PC-9 (cell line): ENCODE measurements around the gene TTC28. TPM values are rescaled to one million over a fixed set of nuclear protein-coding genes. Genes with fewer than 3 reads are reported as not detected.

ENCODE experiments used
- BruUV-seq: library from RNA; stranded (reverse); fragments of 400-500 nt; replicated peaks from 2 replicates; lab custom pipeline; 2021; lab: Mats Ljungman, UMichigan
- CTCF ChIA-PET: fragments of 300-600 bp; sonication (Branson Sonifier 250); formaldehyde crosslinking; loops from one replicate; lab custom pipeline; 2022; ENCODE audit warnings: antibody characterized with exemption; lab: Charles Lee
- POLR2A ChIA-PET: fragments of 300-600 bp; sonication (Branson Sonifier 250); formaldehyde crosslinking; loops from one replicate; lab custom pipeline; 2022; ENCODE audit warnings: antibody characterized with exemption; ENCODE audit not compliant: unreplicated experiment; lab: Charles Lee
- DNase-seq, 2 experiments: peaks; one replicate each; pipeline versions ENCODE4 v3.0.0 to v3.0.0-alpha.2; 2015 to 2022; ENCODE audit warnings: mixed read lengths in 1 of 2
- H2AFZ ChIP-seq: fragments of 200-600 bp; sonication (generic); 2 replicates; pipeline ENCODE4 v1.8.1; 2017; ENCODE audit warnings: antibody characterized with exemption
- H3F3A ChIP-seq: fragments of 200-600 bp; sonication (generic); 2 replicates; pipeline ENCODE4 v1.8.1; 2017; ENCODE audit warnings: antibody characterized with exemption, mild to moderate bottlenecking, low read depth; ENCODE audit not compliant: insufficient read depth
- H3K27ac ChIP-seq: fragments of 200-600 bp; sonication (generic); 2 replicates; pipeline ENCODE4 v1.6.1; 2016; ENCODE audit warnings: mixed run types
- H3K27me3 ChIP-seq: fragments of 200-600 bp; sonication (generic); 2 replicates; pipeline ENCODE4 v1.6.1; 2016; ENCODE audit warnings: low read depth, mixed run types; ENCODE audit not compliant: insufficient read depth
- H3K36me3 ChIP-seq: fragments of 200-600 bp; sonication (generic); 2 replicates; pipeline ENCODE4 v1.6.1; 2016; ENCODE audit warnings: low read depth, mixed run types
- H3K4me1 ChIP-seq: fragments of 200-600 bp; sonication (generic); replicated peaks from 2 replicates; pipeline ENCODE4 v1.6.1; 2016; ENCODE audit warnings: mixed run types; ENCODE audit not compliant: insufficient read depth
- H3K4me2 ChIP-seq: fragments of 200-600 bp; sonication (generic); 2 replicates; pipeline ENCODE4 v1.6.1; 2017; ENCODE audit warnings: mixed run types
- H3K4me3 ChIP-seq: fragments of 200-600 bp; sonication (generic); 2 replicates; pipeline ENCODE4 v1.6.1; 2016; ENCODE audit warnings: mixed run types
- H3K79me2 ChIP-seq: fragments of 200-600 bp; sonication (generic); 2 replicates; pipeline ENCODE4 v1.6.1; 2017; ENCODE audit warnings: low read depth, mixed run types
- H3K9me2 ChIP-seq: fragments of 200-600 bp; sonication (generic); 2 replicates; pipeline ENCODE4 v1.8.1; 2017; ENCODE audit warnings: mild to moderate bottlenecking; ENCODE audit not compliant: insufficient read depth
- H3K9me3 ChIP-seq: fragments of 200-600 bp; sonication (generic); 2 replicates; pipeline ENCODE4 v1.8.1; 2016; ENCODE audit warnings: low read depth; ENCODE audit not compliant: insufficient read depth
- H4K20me1 ChIP-seq: fragments of 200-600 bp; sonication (generic); 2 replicates; pipeline ENCODE4 v1.8.1; 2017; ENCODE audit not compliant: insufficient read depth
- CTCF ChIP-seq: fragments of 200-600 bp; sonication (generic); conservative IDR thresholded peaks from 2 replicates; pipeline ENCODE4 v1.6.1; 2017; ENCODE audit warnings: mixed run types, antibody characterized with exemption, mild to moderate bottlenecking, moderate library complexity
- EZH2 ChIP-seq: fragments of 200-600 bp; sonication (generic); IDR thresholded peaks from 2 replicates; pipeline ENCODE4 v1.8.0; 2017; ENCODE audit warnings: antibody characterized with exemption, low read depth
- intact Hi-C: fragments of 100-400 bp; cut with micrococcal nuclease; formaldehyde crosslinking; loops from one replicate; pipeline ENCODE4 v1.10.0; 2022; ENCODE audit not compliant: unreplicated experiment
- total RNA-seq: library from RNA; stranded (reverse); gene quantifications from 2 replicates; pipeline ENCODE4 v1.2.3, GENCODE V29; 2021

Gene TTC28
- total RNA-seq, 1 experiment from 2014 or later, result 6.7 TPM

GRCh38 chr22:28710576-28711191 is 31.0 kb upstream of the TTC28 start:
- Histone ChIP-seq H3K9me2 (no peaks in the 10 kb centered on the region), H3K36me3 (peaks cover 7% of the 10 kb centered on the region; the same call in 1 of the 2 replicates), H4K20me1 (no peaks in the 10 kb centered on the region), H3K4me3 (no peak overlapping the region), H2AFZ (no peak overlapping the region), H3K27me3 (no peaks in the 10 kb centered on the region), H3K79me2 (no peaks in the 10 kb centered on the region), H3K4me2 (peak overlapping the region; percentile 38), H3K27ac (peak overlapping the region; percentile 56), H3K4me1 (peaks cover 24% of the 10 kb centered on the region), H3F3A (peaks cover 28% of the 10 kb centered on the region), H3K9me3 (no peaks in the 10 kb centered on the region)
- DNase-seq, result peak; percentile 2 to 74
- CTCF ChIA-PET, result no interaction called here
- no peak for TF ChIP-seq CTCF
- TF ChIP-seq EZH2, result no peak
- POLR2A ChIA-PET, result interaction anchor here (0.7 kb wide), 1 partner anchor 817 kb away, joined by 4 read pairs; no protein-coding TSS in a partner anchor
- intact Hi-C loops, result no loop called here
- no TSS peak for BruUV-seq

GRCh38 chr22:28710107-28710506 is 30.5 kb upstream of the TTC28 start:
- BruUV-seq, result no TSS peak

DNA sequence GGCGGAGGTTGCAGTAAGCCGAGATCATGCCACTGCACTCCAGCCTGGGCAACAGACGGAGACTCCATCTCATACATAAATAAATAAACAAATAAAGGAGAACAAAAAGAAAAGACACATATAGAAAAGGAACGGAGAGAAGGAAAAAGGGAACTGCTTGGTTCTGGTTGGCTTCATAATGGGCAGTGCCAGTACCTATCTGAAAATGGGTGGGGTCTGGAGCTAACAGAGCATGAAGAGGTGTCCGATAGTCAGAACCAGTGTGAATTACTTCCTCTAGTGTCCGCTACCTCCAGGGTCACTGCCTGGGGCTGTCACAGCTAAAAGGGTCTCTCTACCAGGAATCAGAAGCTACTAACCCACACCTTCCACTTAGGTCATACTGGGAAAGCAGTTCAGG is 27.2 kb upstream of the TTC28 start:
- H3K9me2 ChIP-seq, result no peaks in the 10 kb centered on the region
- H3K27ac ChIP-seq, result no peak overlapping the region
- H3K4me1 ChIP-seq, result peaks cover 18% of the 10 kb centered on the region
- no peaks in the 10 kb centered on the region for H3K79me2 ChIP-seq
- intact Hi-C loops, result no loop called here
- no peak overlapping the region for H3K4me2 ChIP-seq
- POLR2A ChIA-PET, result no interaction called here
- no peak for DNase-seq
- H3K36me3 ChIP-seq, result peaks cover 7% of the 10 kb centered on the region; the same call in 1 of the 2 replicates
- BruUV-seq, result no TSS peak
- H3K4me3 ChIP-seq, result no peak overlapping the region
- H2AFZ ChIP-seq, result no peak overlapping the region
- H3K9me3 ChIP-seq, result no peaks in the 10 kb centered on the region
- CTCF ChIA-PET, result interaction anchor here (0.7 kb wide), 1 partner anchor 250 kb away, joined by 3 read pairs; no protein-coding TSS in a partner anchor
- H3F3A ChIP-seq, result peaks cover 11% of the 10 kb centered on the region; the same call in 1 of the 2 replicates
- no peaks in the 10 kb centered on the region for H4K20me1 ChIP-seq
- no peak for TF ChIP-seq EZH2
- TF ChIP-seq CTCF, result no peak
- H3K27me3 ChIP-seq, result no peaks in the 10 kb centered on the region

More at GRCh38 chr22:28710107-28710506, 30.5 kb upstream of the TTC28 start:
- DNase-seq, result no peak
- peak overlapping the region; percentile 38; the same call in 1 of the 2 replicates for H3K4me2 ChIP-seq
- H3F3A ChIP-seq, result peaks cover 28% of the 10 kb centered on the region
- ChIA-PET POLR2A (no interaction called here), CTCF (no interaction called here)
- H3K4me3 ChIP-seq, result no peak overlapping the region
- intact Hi-C loops, result no loop called here
- H2AFZ ChIP-seq, result no peak overlapping the region
- no peaks in the 10 kb centered on the region for H3K9me3 ChIP-seq
- H3K79me2 ChIP-seq, result no peaks in the 10 kb centered on the region
- no peaks in the 10 kb centered on the region for H3K9me2 ChIP-seq
- peaks cover 24% of the 10 kb centered on the region for H3K4me1 ChIP-seq
- no peaks in the 10 kb centered on the region for H4K20me1 ChIP-seq
- H3K27ac ChIP-seq, result peak overlapping the region; percentile 56
- H3K36me3 ChIP-seq, result peaks cover 7% of the 10 kb centered on the region; the same call in 1 of the 2 replicates
- TF ChIP-seq CTCF (no peak), EZH2 (no peak)
- H3K27me3 ChIP-seq, result no peaks in the 10 kb centered on the region
